ENCODE measurements around the gene SLC30A10.

DNA sequence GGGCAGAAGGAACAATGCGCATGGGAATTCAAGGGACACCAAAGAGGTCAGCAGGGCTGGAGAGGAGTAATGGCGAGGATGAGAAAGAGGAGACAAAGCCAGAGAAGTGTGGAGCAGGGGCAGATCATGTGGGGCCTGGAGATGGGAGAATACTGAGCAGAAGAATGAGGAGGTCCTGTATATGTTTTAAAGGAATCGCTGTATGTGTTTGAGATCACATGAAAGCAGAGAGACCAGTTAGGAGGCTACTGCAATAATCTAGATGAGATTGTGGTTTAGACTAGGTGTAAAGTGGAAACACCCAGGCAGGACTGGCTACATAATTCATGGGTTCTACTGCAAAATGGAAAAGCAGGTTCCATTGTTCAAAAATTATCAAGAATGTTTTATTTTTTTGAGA, 33.3 kb upstream of the SLC30A10 start:
- TF ChIP-seq ZNF512 (CRISPR knock-in tag; IDR thresholded peaks at IDR 0.05; ENCODE audit: borderline replicate concordance) (no peak), CTCF (IDR thresholded peaks at IDR 0.05) (no peak), NFYB (CRISPR knock-in tag; conservative IDR thresholded peaks at IDR 0.05; ENCODE audit: low read depth) (no peak), NR3C1 (CRISPR knock-in tag; conservative IDR thresholded peaks at IDR 0.05; ENCODE audit: low read depth) (no peak), GTF2I (CRISPR knock-in tag; conservative IDR thresholded peaks at IDR 0.05) (no peak), CREB1 (CRISPR knock-in tag; IDR thresholded peaks at IDR 0.05) (no peak)
- TF ChIP-seq, protein P1, sequence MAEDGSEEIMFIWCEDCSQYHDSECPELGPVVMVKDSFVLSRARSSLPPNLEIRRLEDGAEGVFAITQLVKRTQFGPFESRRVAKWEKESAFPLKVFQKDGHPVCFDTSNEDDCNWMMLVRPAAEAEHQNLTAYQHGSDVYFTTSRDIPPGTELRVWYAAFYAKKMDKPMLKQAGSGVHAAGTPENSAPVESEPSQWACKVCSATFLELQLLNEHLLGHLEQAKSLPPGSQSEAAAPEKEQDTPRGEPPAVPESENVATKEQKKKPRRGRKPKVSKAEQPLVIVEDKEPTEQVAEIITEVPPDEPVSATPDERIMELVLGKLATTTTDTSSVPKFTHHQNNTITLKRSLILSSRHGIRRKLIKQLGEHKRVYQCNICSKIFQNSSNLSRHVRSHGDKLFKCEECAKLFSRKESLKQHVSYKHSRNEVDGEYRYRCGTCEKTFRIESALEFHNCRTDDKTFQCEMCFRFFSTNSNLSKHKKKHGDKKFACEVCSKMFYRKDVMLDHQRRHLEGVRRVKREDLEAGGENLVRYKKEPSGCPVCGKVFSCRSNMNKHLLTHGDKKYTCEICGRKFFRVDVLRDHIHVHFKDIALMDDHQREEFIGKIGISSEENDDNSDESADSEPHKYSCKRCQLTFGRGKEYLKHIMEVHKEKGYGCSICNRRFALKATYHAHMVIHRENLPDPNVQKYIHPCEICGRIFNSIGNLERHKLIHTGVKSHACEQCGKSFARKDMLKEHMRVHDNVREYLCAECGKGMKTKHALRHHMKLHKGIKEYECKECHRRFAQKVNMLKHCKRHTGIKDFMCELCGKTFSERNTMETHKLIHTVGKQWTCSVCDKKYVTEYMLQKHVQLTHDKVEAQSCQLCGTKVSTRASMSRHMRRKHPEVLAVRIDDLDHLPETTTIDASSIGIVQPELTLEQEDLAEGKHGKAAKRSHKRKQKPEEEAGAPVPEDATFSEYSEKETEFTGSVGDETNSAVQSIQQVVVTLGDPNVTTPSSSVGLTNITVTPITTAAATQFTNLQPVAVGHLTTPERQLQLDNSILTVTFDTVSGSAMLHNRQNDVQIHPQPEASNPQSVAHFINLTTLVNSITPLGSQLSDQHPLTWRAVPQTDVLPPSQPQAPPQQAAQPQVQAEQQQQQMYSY (CRISPR knock-in tag; IDR thresholded peaks at IDR 0.05): no peak

Measured in WTC11 (cell line).